Neural cell (in vitro differentiated cells): Measurements from ENCODE around the gene CELA2B.
"Not testable (repeated sequence)": the region's sequence is repeated elsewhere in the genome, so short reads cannot be mapped to it uniquely, and the experiment has no call there.

Source experiments
- EP300 ChIP-seq: fragments of 450-650 bp; conservative IDR thresholded peaks from 2 replicates; pipeline ENCODE4 v1.6.1; 2014; ENCODE audit warnings: antibody characterized with exemption, mild to moderate bottlenecking, moderate library complexity; ENCODE audit not compliant: poor library complexity, severe bottlenecking
- EZH2 ChIP-seq: fragments of 200-600, 300-800 bp; shearing (Covaris generic), sonication (generic); IDR thresholded peaks from 2 replicates; pipeline ENCODE4 v1.6.1; 2014; ENCODE audit warnings: antibody characterized with exemption, low read length, borderline replicate concordance, mild to moderate bottlenecking; ENCODE audit not compliant: insufficient read depth, poor library complexity, severe bottlenecking
- POLR2AphosphoS5 ChIP-seq: IDR thresholded peaks from 2 replicates; pipeline ENCODE4 v1.6.1; 2012
- RAD21 ChIP-seq: fragments of 450-650 bp; conservative IDR thresholded peaks from 2 replicates; pipeline ENCODE4 v1.6.1; 2014; ENCODE audit warnings: antibody characterized with exemption, mild to moderate bottlenecking, moderate library complexity
- TAF1 ChIP-seq: IDR thresholded peaks from 2 replicates; pipeline ENCODE4 v1.6.1; 2012; ENCODE audit warnings: low read depth
- TF ChIP-seq, protein P1 (sequence below): fragments of 450-650 bp; IDR thresholded peaks from 2 replicates; pipeline ENCODE4 v1.5.1; 2014; ENCODE audit warnings: antibody characterized with exemption, mild to moderate bottlenecking, moderate library complexity; ENCODE audit not compliant: poor library complexity, severe bottlenecking
- TF ChIP-seq, protein P2 (sequence below): IDR thresholded peaks from 2 replicates; pipeline ENCODE4 v1.6.1; 2012; ENCODE audit warnings: borderline replicate concordance

DNA sequence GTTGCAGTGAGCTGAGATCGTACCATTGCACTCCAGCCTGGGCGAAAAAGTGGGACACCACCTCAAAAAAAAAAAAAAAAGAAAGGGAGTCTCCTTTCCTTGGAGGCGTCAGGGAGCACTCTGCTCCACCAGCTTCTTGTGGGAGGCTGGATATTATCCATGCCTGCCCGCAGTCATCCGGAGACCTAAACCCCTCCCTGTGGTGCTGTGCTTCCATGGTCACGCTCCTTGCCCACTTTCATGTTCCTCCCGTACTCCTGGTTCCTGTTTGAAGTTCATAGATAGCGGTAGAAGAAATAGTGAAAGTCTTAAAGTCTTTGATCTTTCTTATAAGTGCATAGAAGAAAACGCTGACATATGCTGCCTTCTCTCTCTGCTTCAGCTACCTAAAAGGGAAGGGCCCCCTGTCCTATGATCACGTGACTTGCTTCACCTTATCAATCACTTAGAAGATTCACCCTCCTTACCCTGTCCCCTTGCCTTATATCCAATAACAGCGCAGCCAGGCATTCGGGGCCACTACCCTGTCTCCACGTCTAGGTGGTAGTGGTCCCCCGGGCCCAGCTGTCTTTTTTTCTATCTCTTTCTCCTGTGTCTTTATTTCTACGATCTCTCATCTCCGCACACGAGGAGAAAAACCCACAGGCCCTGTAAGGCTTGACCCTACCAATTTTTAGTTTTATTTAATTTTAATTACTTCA, 45.5 kb downstream of the CELA2B start:
- TF ChIP-seq, protein P1, sequence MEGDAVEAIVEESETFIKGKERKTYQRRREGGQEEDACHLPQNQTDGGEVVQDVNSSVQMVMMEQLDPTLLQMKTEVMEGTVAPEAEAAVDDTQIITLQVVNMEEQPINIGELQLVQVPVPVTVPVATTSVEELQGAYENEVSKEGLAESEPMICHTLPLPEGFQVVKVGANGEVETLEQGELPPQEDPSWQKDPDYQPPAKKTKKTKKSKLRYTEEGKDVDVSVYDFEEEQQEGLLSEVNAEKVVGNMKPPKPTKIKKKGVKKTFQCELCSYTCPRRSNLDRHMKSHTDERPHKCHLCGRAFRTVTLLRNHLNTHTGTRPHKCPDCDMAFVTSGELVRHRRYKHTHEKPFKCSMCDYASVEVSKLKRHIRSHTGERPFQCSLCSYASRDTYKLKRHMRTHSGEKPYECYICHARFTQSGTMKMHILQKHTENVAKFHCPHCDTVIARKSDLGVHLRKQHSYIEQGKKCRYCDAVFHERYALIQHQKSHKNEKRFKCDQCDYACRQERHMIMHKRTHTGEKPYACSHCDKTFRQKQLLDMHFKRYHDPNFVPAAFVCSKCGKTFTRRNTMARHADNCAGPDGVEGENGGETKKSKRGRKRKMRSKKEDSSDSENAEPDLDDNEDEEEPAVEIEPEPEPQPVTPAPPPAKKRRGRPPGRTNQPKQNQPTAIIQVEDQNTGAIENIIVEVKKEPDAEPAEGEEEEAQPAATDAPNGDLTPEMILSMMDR: not testable (repeated sequence)
- TF ChIP-seq RAD21, EZH2, POLR2AphosphoS5, EP300, TAF1: not testable (repeated sequence)
- TF ChIP-seq, protein P2, sequence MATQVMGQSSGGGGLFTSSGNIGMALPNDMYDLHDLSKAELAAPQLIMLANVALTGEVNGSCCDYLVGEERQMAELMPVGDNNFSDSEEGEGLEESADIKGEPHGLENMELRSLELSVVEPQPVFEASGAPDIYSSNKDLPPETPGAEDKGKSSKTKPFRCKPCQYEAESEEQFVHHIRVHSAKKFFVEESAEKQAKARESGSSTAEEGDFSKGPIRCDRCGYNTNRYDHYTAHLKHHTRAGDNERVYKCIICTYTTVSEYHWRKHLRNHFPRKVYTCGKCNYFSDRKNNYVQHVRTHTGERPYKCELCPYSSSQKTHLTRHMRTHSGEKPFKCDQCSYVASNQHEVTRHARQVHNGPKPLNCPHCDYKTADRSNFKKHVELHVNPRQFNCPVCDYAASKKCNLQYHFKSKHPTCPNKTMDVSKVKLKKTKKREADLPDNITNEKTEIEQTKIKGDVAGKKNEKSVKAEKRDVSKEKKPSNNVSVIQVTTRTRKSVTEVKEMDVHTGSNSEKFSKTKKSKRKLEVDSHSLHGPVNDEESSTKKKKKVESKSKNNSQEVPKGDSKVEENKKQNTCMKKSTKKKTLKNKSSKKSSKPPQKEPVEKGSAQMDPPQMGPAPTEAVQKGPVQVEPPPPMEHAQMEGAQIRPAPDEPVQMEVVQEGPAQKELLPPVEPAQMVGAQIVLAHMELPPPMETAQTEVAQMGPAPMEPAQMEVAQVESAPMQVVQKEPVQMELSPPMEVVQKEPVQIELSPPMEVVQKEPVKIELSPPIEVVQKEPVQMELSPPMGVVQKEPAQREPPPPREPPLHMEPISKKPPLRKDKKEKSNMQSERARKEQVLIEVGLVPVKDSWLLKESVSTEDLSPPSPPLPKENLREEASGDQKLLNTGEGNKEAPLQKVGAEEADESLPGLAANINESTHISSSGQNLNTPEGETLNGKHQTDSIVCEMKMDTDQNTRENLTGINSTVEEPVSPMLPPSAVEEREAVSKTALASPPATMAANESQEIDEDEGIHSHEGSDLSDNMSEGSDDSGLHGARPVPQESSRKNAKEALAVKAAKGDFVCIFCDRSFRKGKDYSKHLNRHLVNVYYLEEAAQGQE: not testable (repeated sequence)
